COLO668 (cell line): Measurements from ENCODE around the gene CRYBA2.

Experiments
- DNase-seq: peaks from one replicate; lab custom pipeline; 2025; ENCODE audit not compliant: unreplicated experiment; lab: John Stamatoyannopoulos, UW

Gene CRYBA2

DNA sequence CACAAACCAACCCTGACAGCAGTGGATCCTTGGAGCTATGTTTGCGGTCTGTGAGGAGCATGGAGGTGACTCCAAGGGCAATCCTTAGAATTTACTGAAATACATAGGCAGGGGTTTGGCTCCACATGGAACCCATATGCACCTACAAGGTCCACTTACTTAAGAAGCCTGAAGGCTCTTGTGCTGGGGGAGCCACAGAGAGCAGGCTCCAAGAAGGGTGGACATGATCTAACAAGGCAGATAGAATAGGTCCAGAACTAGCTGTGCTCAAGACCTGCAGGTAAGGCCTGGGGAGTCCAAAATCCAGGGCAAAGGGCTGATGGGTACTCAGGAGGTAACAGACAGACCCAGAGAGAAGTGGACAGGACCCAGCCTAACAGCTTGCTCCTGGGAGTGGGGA is 34.9 kb downstream of the CRYBA2 start:
- DNase-seq: no peak

GRCh38 chr2:218957671-218958070 is 35.6 kb downstream of the CRYBA2 start:
- DNase-seq: no peak

DNA sequence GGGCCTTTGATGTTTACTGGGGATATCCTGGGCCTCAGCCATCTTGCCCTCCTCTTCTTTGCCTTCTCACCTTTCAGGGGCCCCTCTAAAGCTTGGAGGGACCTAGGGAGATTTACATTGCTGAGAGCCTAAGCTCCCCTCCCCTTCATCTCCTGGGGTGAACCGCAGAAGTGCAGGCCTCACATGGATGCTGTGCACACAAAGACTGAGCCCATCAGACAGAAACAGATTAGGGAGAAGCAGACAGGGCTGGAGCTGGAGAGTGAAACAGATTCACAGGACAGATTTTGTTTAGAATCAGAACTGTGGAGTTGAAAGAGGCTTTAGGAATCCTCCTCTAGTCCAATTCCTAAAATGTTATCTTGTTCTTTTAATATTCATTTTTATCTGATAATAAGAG is 37.2 kb downstream of the CRYBA2 start:
- DNase-seq: no peak

DNA sequence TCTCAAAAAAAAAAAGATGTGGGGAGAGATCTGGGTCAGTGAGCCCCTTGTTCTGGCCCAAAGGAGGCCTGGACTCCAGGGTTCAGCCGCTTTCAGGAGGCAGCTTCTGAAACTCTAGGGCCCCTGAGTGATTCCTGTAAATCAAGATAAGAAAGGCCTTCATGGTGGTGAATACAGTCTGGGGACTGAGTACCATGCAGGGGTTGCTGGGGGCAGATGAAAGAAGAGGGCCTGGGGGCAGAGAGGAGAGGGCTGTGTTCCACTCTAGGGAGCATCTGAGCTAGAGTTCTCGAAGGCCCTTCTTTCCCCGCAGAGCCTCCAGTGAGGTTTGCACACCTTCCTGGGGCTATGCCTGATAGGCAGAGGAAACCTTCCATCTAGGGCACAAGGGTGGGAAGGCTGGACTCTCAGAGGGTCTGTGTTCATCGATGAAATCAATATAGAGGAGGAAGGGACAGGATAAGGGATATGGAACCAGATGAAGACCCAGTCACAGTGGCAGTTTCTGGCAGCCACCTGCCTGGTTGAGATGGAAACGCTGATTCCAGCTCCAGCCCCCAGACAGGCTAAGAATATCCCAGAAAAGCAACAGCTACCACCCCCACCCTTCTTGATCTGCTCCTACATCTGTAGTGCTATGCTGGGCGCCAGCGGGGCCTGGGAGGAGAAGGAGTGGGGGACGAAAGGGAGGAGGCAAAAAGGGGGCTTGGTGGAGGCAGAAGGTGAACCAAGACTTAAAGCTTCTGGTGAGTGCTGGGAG is 38.5 kb downstream of the CRYBA2 start:
- DNase-seq: no peak

DNA sequence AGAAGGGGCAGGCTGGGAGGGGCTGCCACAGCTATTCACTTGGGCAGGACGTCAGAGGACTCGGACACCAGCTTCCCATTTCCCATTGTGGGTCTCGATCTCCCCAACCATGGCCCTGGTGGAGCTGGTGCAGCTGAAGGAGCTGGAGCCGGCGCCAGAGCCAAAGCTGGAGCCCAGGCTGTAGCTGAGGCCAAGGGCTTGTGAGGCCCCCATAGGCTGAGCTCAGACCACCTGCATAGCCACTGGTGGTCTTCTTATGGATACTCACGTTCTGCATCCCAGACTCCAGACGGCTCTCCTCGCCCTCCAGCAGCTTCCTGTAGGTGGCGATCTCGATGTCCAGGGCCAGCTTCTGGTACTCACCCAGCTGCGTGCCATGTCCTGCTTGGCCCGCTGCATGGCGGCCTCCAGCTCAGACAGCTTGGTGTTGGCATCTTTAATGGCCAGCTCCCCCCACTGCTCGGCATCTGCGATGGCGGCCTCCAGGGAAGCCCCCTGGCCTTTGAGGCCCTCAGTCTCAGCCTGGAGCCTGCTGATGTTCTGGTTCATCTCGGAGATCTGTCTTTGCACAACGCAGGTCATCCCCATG is 39.8 kb downstream of the CRYBA2 start:
- DNase-seq: no peak

- no peak for DNase-seq
Measured at GRCh38 chr2:218952160-218952559, 41.1 kb downstream of the CRYBA2 start.

DNA sequence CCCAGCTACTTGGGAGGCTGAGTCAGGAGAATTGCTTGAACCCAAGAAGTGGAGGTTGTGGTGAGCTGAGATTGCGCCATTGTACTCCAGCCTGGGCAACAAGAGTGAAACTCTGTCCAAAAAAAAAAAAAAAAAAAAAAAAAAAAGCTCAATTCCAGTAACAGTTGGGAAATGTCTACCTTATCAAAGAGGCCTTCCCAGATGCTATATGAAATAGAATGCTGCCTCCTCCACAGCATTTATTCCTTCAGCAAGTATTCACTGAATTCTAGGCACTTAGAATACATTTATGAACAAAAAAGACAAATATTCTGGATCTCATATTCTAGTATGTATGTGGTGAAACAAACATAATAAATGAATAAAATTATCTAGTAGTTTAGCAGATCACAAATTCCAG is 46.6 kb downstream of the CRYBA2 start:
- no peak for DNase-seq

GRCh38 chr2:218944759-218945404 is 48.3 kb downstream of the CRYBA2 start:
- no peak for DNase-seq
